HG03039 (cell line): ENCODE data around the gene CTNNA1.

ENCODE experiments used
- ATAC-seq: cut with Tn5 transposase; IDR thresholded peaks from one replicate; pipeline ENCODE4 v1.9.1; 2021; ENCODE audit warnings: mild to moderate bottlenecking, moderate library complexity; ENCODE audit not compliant: unreplicated experiment

Gene CTNNA1

GRCh38 chr5:138843316-138844124, 90.3 kb downstream of the CTNNA1 start:
- ATAC-seq = no peak

- no peak for ATAC-seq
Observed at GRCh38 chr5:138844125-138844461, 90.9 kb downstream of the CTNNA1 start.

- ATAC-seq = no peak
Observed at GRCh38 chr5:138844812-138845513, 91.7 kb downstream of the CTNNA1 start.

GRCh38 chr5:138849439-138849838, 96.2 kb downstream of the CTNNA1 start:
- no peak for ATAC-seq

- ATAC-seq = no peak
Observed at GRCh38 chr5:138849882-138850281, 96.7 kb downstream of the CTNNA1 start.

- ATAC-seq = no peak
Observed at GRCh38 chr5:138850865-138851435, 97.7 kb downstream of the CTNNA1 start.

- no peak for ATAC-seq
Observed at GRCh38 chr5:138853132-138853531, 99.9 kb downstream of the CTNNA1 start.

GRCh38 chr5:138867011-138867410, 113.8 kb downstream of the CTNNA1 start:
- ATAC-seq = no peak

GRCh38 chr5:138869038-138869437, 115.8 kb downstream of the CTNNA1 start:
- no peak for ATAC-seq

GRCh38 chr5:138869763-138870500, 116.7 kb downstream of the CTNNA1 start:
- no peak for ATAC-seq

GRCh38 chr5:138870611-138871010, 117.4 kb downstream of the CTNNA1 start:
- ATAC-seq = no peak

- ATAC-seq = no peak
Observed at GRCh38 chr5:138872841-138873465, 119.7 kb downstream of the CTNNA1 start.

- ATAC-seq = no peak
Observed at GRCh38 chr5:138873466-138874221, 120.4 kb downstream of the CTNNA1 start.

- no peak for ATAC-seq
Observed at GRCh38 chr5:138874241-138874640, 121.0 kb downstream of the CTNNA1 start.

- no peak for ATAC-seq
Observed at GRCh38 chr5:138874771-138875551, 121.7 kb downstream of the CTNNA1 start, which contains the start of gene LRRTM2. TSS of gene LRRTM2 (minus strand) at chr5:138875335. CDS start at chr5:138874911, 424 bp downstream.

- ATAC-seq = no peak
Observed at GRCh38 chr5:138875552-138875875, 122.3 kb downstream of the CTNNA1 start.

- ATAC-seq = no peak
Observed at GRCh38 chr5:138875946-138876345, 122.7 kb downstream of the CTNNA1 start.

- no peak for ATAC-seq
Observed at GRCh38 chr5:138876811-138877210, 123.6 kb downstream of the CTNNA1 start.

GRCh38 chr5:138878437-138879235, 125.4 kb downstream of the CTNNA1 start:
- ATAC-seq = no peak
